LNCaP clone FGC (cell line): ENCODE results near the gene DAO.
"Not testable (repeated sequence)": the region's sequence is repeated elsewhere in the genome, so short reads cannot be mapped to it uniquely, and the experiment has no call there.

Experiments
- DNase-seq: peaks from one replicate; pipeline ENCODE4 v3.0.0-alpha.2; 2011; ENCODE audit warnings: low read depth
- H3K4me3 ChIP-seq: 2 replicates; pipeline ENCODE4 v1.5.1; 2011; ENCODE audit warnings: mild to moderate bottlenecking, low read depth, low read length, control low read depth
- CTCF ChIP-seq: IDR thresholded peaks from 2 replicates; pipeline ENCODE4 v1.5.1; 2012; ENCODE audit warnings: mild to moderate bottlenecking; ENCODE audit not compliant: control insufficient read depth, insufficient read depth; ENCODE audit errors: extremely low read depth

DAO gene

GRCh38 chr12:108860443-108860842 is 19.4 kb upstream of the DAO start:
- H3K4me3 ChIP-seq: no peak overlapping the region
- no peak for DNase-seq
- TF ChIP-seq CTCF: no peak

- no peak for DNase-seq
- TF ChIP-seq CTCF: no peak
- no peak overlapping the region for H3K4me3 ChIP-seq
Measured at GRCh38 chr12:108861878-108862587, 17.9 kb upstream of the DAO start.

GRCh38 chr12:108862588-108862959 is 17.3 kb upstream of the DAO start:
- H3K4me3 ChIP-seq: no peak overlapping the region
- TF ChIP-seq CTCF: no peak
- DNase-seq: no peak

- no peak for TF ChIP-seq CTCF
- DNase-seq: no peak
- H3K4me3 ChIP-seq: no peak overlapping the region
Measured at GRCh38 chr12:108865169-108865568, 14.7 kb upstream of the DAO start.

- not testable (repeated sequence) for H3K4me3 ChIP-seq, DNase-seq
Measured at GRCh38 chr12:108866083-108866482, 13.8 kb upstream of the DAO start.

- no peak overlapping the region for H3K4me3 ChIP-seq
- TF ChIP-seq CTCF: no peak
- DNase-seq: no peak
Measured at GRCh38 chr12:108868781-108869180, 11.1 kb upstream of the DAO start.

GRCh38 chr12:108875280-108875679 is 4.6 kb upstream of the DAO start:
- DNase-seq: no peak
- H3K4me3 ChIP-seq: no peak overlapping the region
- TF ChIP-seq CTCF: no peak
